ENCODE measurements around the gene HGS. TPM values are rescaled to one million over a fixed set of nuclear protein-coding genes. Genes with fewer than 3 reads are reported as not detected.

Gene HGS
- total and polyA plus RNA-seq, 2 of the 13 experiments (the other 11 are each of a cell fraction or from before 2014, with no cell fraction given), result 73.3 to 78.1 TPM

GRCh38 chr17:81711814-81712467 lies 28.1 kb downstream of the HGS start, which contains the start of gene SLC25A10 (continued):
- TF ChIP-seq, protein P1, sequence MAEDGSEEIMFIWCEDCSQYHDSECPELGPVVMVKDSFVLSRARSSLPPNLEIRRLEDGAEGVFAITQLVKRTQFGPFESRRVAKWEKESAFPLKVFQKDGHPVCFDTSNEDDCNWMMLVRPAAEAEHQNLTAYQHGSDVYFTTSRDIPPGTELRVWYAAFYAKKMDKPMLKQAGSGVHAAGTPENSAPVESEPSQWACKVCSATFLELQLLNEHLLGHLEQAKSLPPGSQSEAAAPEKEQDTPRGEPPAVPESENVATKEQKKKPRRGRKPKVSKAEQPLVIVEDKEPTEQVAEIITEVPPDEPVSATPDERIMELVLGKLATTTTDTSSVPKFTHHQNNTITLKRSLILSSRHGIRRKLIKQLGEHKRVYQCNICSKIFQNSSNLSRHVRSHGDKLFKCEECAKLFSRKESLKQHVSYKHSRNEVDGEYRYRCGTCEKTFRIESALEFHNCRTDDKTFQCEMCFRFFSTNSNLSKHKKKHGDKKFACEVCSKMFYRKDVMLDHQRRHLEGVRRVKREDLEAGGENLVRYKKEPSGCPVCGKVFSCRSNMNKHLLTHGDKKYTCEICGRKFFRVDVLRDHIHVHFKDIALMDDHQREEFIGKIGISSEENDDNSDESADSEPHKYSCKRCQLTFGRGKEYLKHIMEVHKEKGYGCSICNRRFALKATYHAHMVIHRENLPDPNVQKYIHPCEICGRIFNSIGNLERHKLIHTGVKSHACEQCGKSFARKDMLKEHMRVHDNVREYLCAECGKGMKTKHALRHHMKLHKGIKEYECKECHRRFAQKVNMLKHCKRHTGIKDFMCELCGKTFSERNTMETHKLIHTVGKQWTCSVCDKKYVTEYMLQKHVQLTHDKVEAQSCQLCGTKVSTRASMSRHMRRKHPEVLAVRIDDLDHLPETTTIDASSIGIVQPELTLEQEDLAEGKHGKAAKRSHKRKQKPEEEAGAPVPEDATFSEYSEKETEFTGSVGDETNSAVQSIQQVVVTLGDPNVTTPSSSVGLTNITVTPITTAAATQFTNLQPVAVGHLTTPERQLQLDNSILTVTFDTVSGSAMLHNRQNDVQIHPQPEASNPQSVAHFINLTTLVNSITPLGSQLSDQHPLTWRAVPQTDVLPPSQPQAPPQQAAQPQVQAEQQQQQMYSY (CRISPR knock-in tag; IDR thresholded peaks at IDR 0.05), result peak; percentile 65; the same call in 1 of the 2 replicates
- TF ChIP-seq SCMH1 (CRISPR knock-in tag; IDR thresholded peaks at IDR 0.05; ENCODE audit: borderline replicate concordance), result no peak
- TF ChIP-seq EHMT2 (IDR thresholded peaks at IDR 0.05; ENCODE audit: borderline replicate concordance, low read depth, low read length), result no peak
- TF ChIP-seq ZNF431 (CRISPR knock-in tag; IDR thresholded peaks at IDR 0.05; ENCODE audit: borderline replicate concordance, low read depth), result peak; percentile 98
- peak; percentile 93 for TF ChIP-seq ZNF335 (CRISPR knock-in tag; IDR thresholded peaks at IDR 0.05)
- TF ChIP-seq ZNF274 (CRISPR knock-in tag; IDR thresholded peaks at IDR 0.05), result peak; percentile 98
- TF ChIP-seq ZNF782 (CRISPR knock-in tag; IDR thresholded peaks at IDR 0.05; ENCODE audit: borderline replicate concordance), result peak; percentile 94
- TF ChIP-seq, protein P2, sequence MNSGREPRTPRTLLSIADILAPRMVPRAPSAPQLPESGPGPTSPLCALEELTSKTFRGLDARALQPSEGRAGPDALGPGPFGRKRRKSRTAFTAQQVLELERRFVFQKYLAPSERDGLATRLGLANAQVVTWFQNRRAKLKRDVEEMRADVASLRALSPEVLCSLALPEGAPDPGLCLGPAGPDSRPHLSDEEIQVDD (CRISPR knock-in tag; IDR thresholded peaks at IDR 0.05; ENCODE audit: borderline replicate concordance), result peak; percentile 99
- TF ChIP-seq TBL1XR1 (IDR thresholded peaks at IDR 0.05; ENCODE audit: borderline replicate concordance, low read length, partially characterized antibody), result peak; percentile 75
- TF ChIP-seq NFATC3 (CRISPR knock-in tag; IDR thresholded peaks at IDR 0.05), result peak; percentile 86; the same call in 1 of the 2 replicates
- TF ChIP-seq ZNF543 (CRISPR knock-in tag; IDR thresholded peaks at IDR 0.05), result peak; percentile 96; the same call in 1 of the 2 replicates
- TF ChIP-seq PCBP2 (optimal IDR thresholded peaks at IDR 0.05; ENCODE audit: low read depth, low read length, poor library complexity, severe bottlenecking), result no peak
- TF ChIP-seq ZNF614 (CRISPR knock-in tag; IDR thresholded peaks at IDR 0.05; ENCODE audit: borderline replicate concordance), result peak; percentile 96
- TF ChIP-seq, protein P3, sequence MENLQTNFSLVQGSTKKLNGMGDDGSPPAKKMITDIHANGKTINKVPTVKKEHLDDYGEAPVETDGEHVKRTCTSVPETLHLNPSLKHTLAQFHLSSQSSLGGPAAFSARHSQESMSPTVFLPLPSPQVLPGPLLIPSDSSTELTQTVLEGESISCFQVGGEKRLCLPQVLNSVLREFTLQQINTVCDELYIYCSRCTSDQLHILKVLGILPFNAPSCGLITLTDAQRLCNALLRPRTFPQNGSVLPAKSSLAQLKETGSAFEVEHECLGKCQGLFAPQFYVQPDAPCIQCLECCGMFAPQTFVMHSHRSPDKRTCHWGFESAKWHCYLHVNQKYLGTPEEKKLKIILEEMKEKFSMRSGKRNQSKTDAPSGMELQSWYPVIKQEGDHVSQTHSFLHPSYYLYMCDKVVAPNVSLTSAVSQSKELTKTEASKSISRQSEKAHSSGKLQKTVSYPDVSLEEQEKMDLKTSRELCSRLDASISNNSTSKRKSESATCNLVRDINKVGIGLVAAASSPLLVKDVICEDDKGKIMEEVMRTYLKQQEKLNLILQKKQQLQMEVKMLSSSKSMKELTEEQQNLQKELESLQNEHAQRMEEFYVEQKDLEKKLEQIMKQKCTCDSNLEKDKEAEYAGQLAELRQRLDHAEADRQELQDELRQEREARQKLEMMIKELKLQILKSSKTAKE (CRISPR knock-in tag; IDR thresholded peaks at IDR 0.05; ENCODE audit: borderline replicate concordance), result peak; percentile 87
- peak; percentile 93; the same call in 1 of the 2 replicates for TF ChIP-seq CREBL2 (CRISPR knock-in tag; IDR thresholded peaks at IDR 0.05; ENCODE audit: borderline replicate concordance)
- peak; percentile 99 for TF ChIP-seq BORCS8-MEF2B (CRISPR knock-in tag; IDR thresholded peaks at IDR 0.05)
- no peak; the same call in 1 of the 2 replicates for TF ChIP-seq ZNF121 (CRISPR knock-in tag; IDR thresholded peaks at IDR 0.05)
- TF ChIP-seq MYPOP (CRISPR knock-in tag; IDR thresholded peaks at IDR 0.05), result peak; percentile 96
- TF ChIP-seq KMT2A (CRISPR knock-in tag; IDR thresholded peaks at IDR 0.05), result peak; percentile 76
- TF ChIP-seq MLLT10 (CRISPR knock-in tag; IDR thresholded peaks at IDR 0.05), result 0 out of 2 replicates have a peak, but pooled peaks have one; percentile 43
